Endothelial cell of umbilical vein (primary cell): Measurements from ENCODE around the gene FEM1C. TPM values are rescaled to one million over a fixed set of nuclear protein-coding genes. Genes with fewer than 3 reads are reported as not detected.

Experiments
- BruUV-seq: library from RNA; stranded (reverse); fragments of 400-500 nt; replicated peaks from 2 replicates; lab custom pipeline; 2021; lab: Mats Ljungman, UMichigan
- CTCF ChIA-PET: fragments of 300-600, 350-600 bp; sonication (Branson Sonifier 250); formaldehyde crosslinking; loops from one replicate; lab custom pipeline; 2021; ENCODE audit warnings: antibody characterized with exemption, inconsistent platforms; lab: Charles Lee
- POLR2A ChIA-PET: fragments of 300-600, 350-600 bp; sonication (Branson Sonifier 250); formaldehyde crosslinking; loops from one replicate; lab custom pipeline; 2021; ENCODE audit warnings: antibody characterized with exemption, inconsistent platforms; lab: Charles Lee
- DNase-seq: peaks from one replicate; pipeline ENCODE4 v3.0.0-alpha.2; 2011; ENCODE audit warnings: low read depth, low spot score
- FAIRE-seq: peaks from 2 replicates; lab custom pipeline; 2011; peaks lifted over from hg19 to GRCh38; lab: Jason Lieb, UNC
- H2AFZ ChIP-seq: 2 replicates; pipeline ENCODE4 v1.6.0; 2012; ENCODE audit warnings: low read depth, low read length, control low read depth, inconsistent platforms
- H3K27ac ChIP-seq: 2 replicates; pipeline ENCODE4 v1.5.1; 2011; ENCODE audit warnings: low read depth, mild to moderate bottlenecking, control low read depth, low read length, moderate library complexity; ENCODE audit not compliant: insufficient read depth
- H3K27me3 ChIP-seq, 2 experiments: 2 replicates each; pipeline versions ENCODE4 v1.6.0 to v1.6.1; 2011; ENCODE audit warnings: low read length in 2 of 2, mixed read lengths in 1 of 2; ENCODE audit not compliant: control insufficient read depth in 2 of 2, insufficient read depth in 2 of 2
- H3K36me3 ChIP-seq, 2 experiments: 2 replicates in 1 of 2; 3 replicates in 1 of 2; pipeline ENCODE4 v1.5.1; 2011; ENCODE audit warnings: low read length in 2 of 2, mild to moderate bottlenecking in 1 of 2, moderate library complexity in 1 of 2; ENCODE audit not compliant: control insufficient read depth in 2 of 2, insufficient read depth in 2 of 2; ENCODE audit errors: extremely low read depth in 1 of 2
- H3K4me1 ChIP-seq: 3 replicates; pipeline ENCODE4 v1.5.1; 2011; ENCODE audit warnings: mild to moderate bottlenecking, low read length; ENCODE audit not compliant: control insufficient read depth, insufficient read depth; ENCODE audit errors: extremely low read depth
- H3K4me2 ChIP-seq: 2 replicates; pipeline ENCODE4 v1.6.1; 2011; ENCODE audit warnings: low read length, control low read depth, mixed read lengths; ENCODE audit not compliant: insufficient read depth
- H3K4me3 ChIP-seq, 3 experiments: fragments of 200-600 bp in 1 of 3; sonication (generic), shearing (Covaris generic) in 1 of 3; replicated peaks in 1 of 3; 2 replicates each; pipeline ENCODE4 v1.5.1; 2011 to 2016; ENCODE audit warnings: control low read depth in 3 of 3, low read length in 3 of 3, mild to moderate bottlenecking in 2 of 3, inconsistent platforms in 1 of 3, low read depth in 1 of 3, moderate library complexity in 1 of 3; ENCODE audit not compliant: insufficient read depth in 1 of 3
- H3K79me2 ChIP-seq: 2 replicates; pipeline ENCODE4 v1.6.0; 2012; ENCODE audit warnings: low read length, inconsistent platforms; ENCODE audit not compliant: control insufficient read depth, insufficient read depth
- H3K9ac ChIP-seq: replicated peaks from 2 replicates; pipeline ENCODE3; 2011; ENCODE audit warnings: low read length, control low read depth; ENCODE audit not compliant: insufficient read depth; ENCODE audit errors: extremely low read depth
- H3K9me1 ChIP-seq: replicated peaks from 3 replicates; pipeline ENCODE4 v1.6.0; 2011; ENCODE audit warnings: mild to moderate bottlenecking, low read length; ENCODE audit not compliant: control insufficient read depth, insufficient read depth; ENCODE audit errors: extremely low read depth
- H3K9me3 ChIP-seq: replicated peaks from 2 replicates; pipeline ENCODE4 v1.5.1; 2012; ENCODE audit warnings: low read length, inconsistent platforms; ENCODE audit not compliant: control insufficient read depth, insufficient read depth
- H4K20me1 ChIP-seq: replicated peaks from 2 replicates; pipeline ENCODE3; 2011; ENCODE audit warnings: mild to moderate bottlenecking, low read length; ENCODE audit not compliant: control insufficient read depth, insufficient read depth; ENCODE audit errors: extremely low read depth
- CTCF ChIP-seq, 2 donors: IDR thresholded peaks; 1 replicate in 1 of 2; 2 replicates in 1 of 2; pipeline ENCODE4 v1.5.1; 2011; ENCODE audit warnings: low read length in 2 of 2, mild to moderate bottlenecking in 2 of 2, moderate library complexity in 2 of 2, control low read depth in 1 of 2, inconsistent platforms in 1 of 2, low read depth in 1 of 2; ENCODE audit not compliant: insufficient read depth in 1 of 2; ENCODE audit errors: extremely low read depth in 1 of 2
- EZH2 ChIP-seq: IDR thresholded peaks from 2 replicates; pipeline ENCODE4 v1.6.1; 2012; ENCODE audit warnings: borderline replicate concordance, low read depth, mild to moderate bottlenecking, moderate library complexity, low read length, inconsistent platforms; ENCODE audit not compliant: severe bottlenecking
- FOS ChIP-seq: IDR thresholded peaks from 2 replicates; pipeline ENCODE4 v1.6.1; 2011; ENCODE audit warnings: mild to moderate bottlenecking, low read length, moderate library complexity, borderline replicate concordance; ENCODE audit not compliant: insufficient read depth
- GATA2 ChIP-seq: IDR thresholded peaks from 2 replicates; pipeline ENCODE4 v1.7.0; 2011; ENCODE audit warnings: low read depth, mild to moderate bottlenecking, moderate library complexity, mixed read lengths, low read length; ENCODE audit not compliant: insufficient read length, insufficient read depth
- JUN ChIP-seq: IDR thresholded peaks from 2 replicates; pipeline ENCODE4 v1.6.1; 2011; ENCODE audit warnings: borderline replicate concordance, low read depth; ENCODE audit not compliant: insufficient read length, insufficient read depth
- MAX ChIP-seq: IDR thresholded peaks from 2 replicates; pipeline ENCODE4 v1.6.1; 2011; ENCODE audit not compliant: insufficient read depth, insufficient read length
- MYC ChIP-seq: IDR thresholded peaks from one replicate; pipeline ENCODE4 v1.6.1; 2011; ENCODE audit warnings: mild to moderate bottlenecking, low read depth, low read length
- POLR2A ChIP-seq: IDR thresholded peaks from 2 replicates; pipeline ENCODE4 v1.6.1; 2012; ENCODE audit warnings: low read depth, mild to moderate bottlenecking, control low read depth, low read length
- POLR2AphosphoS5 ChIP-seq: IDR thresholded peaks from 2 replicates; pipeline ENCODE4 v1.6.1; 2012; ENCODE audit warnings: low read depth, mild to moderate bottlenecking, control low read depth, low read length, moderate library complexity; ENCODE audit not compliant: insufficient read depth
- dilution Hi-C: fragments of 300-500 bp; cut with MboI; formaldehyde crosslinking; loops from one replicate; pipeline ENCODE4 v1.15.0; 2019; ENCODE audit warnings: low sequenced_read_pairs; ENCODE audit not compliant: extremely low pct_ligation_motif_present
- intact Hi-C: fragments of 100-400 bp; cut with micrococcal nuclease; formaldehyde crosslinking; loops from one replicate; pipeline ENCODE4 v1.10.0; 2022
- polyA plus RNA-seq, 4 experiments: library from polyadenylated mRNA; depleted of rRNA in 3 of 4; stranded (reverse) in 3 of 4; unstranded in 1 of 4; fragments of >200 nt; gene quantifications; 2 replicates each; pipeline versions ENCODE4 v1.2.1 to v1.2.3, GENCODE V29; 2011 to 2012; ENCODE audit warnings: missing spikeins in 1 of 4
- total RNA-seq: library from RNA; stranded (reverse); gene quantifications from 2 replicates; pipeline ENCODE4 v1.2.3, GENCODE V29; 2021

Gene FEM1C
- total and polyA plus RNA-seq, 2 donors (not counting 3 experiments of a cell fraction or from before 2014, with no cell fraction given) = 6.2 to 16.0 TPM

GRCh38 chr5:115489733-115490132 is 54.8 kb downstream of the FEM1C start:
- H3K79me2 ChIP-seq = no peaks in the 10 kb centered on the region
- H2AFZ ChIP-seq = no peak overlapping the region
- no peaks in the 10 kb centered on the region for H4K20me1 ChIP-seq
- DNase-seq = no peak
- H3K9me1 ChIP-seq = no peaks in the 10 kb centered on the region
- no peak overlapping the region for H3K4me3 ChIP-seq
- H3K4me1 ChIP-seq = no peaks in the 10 kb centered on the region
- dilution Hi-C loops = no loop called here
- ChIA-PET POLR2A (no interaction called here), CTCF (interaction anchor here (1.9 kb wide), 1 partner anchor 22 kb away, joined by 4 read pairs; no protein-coding TSS in a partner anchor)
- H3K4me2 ChIP-seq = no peak overlapping the region
- H3K9me3 ChIP-seq = no peaks in the 10 kb centered on the region
- peak; percentile 24 for FAIRE-seq
- H3K36me3 ChIP-seq = no peaks in the 10 kb centered on the region
- no peak overlapping the region for H3K27ac ChIP-seq
- TF ChIP-seq MAX = no peak
- no peak for TF ChIP-seq JUN
- TF ChIP-seq FOS = no peak
- TF ChIP-seq EZH2 = no peak
- TF ChIP-seq POLR2A = no peak
- TF ChIP-seq POLR2AphosphoS5 = no peak
- TF ChIP-seq MYC = no peak
- no peak for TF ChIP-seq CTCF (IDR thresholded peaks at IDR 0.05; ENCODE audit: extremely low read depth in 1 of 2, insufficient read depth in 1 of 2, low read depth in 1 of 2, low read length in 2 of 2)
- TF ChIP-seq GATA2 = no peak
- no peak overlapping the region for H3K9ac ChIP-seq
- no peaks in the 10 kb centered on the region for H3K27me3 ChIP-seq
- BruUV-seq = no TSS peak
- intact Hi-C loops = no loop called here
